Stimulated activated CD4-positive, alpha-beta T cell treated with anti-CD3 and anti-CD28 coated beads, Interleukin-1b, Interleukin-23, amount 100 ng/mL, for 48 hours (primary cell): ENCODE data around the gene MSI2.

ENCODE experiments used
- DNase-seq: peaks from one replicate; pipeline ENCODE4 v3.0.0-alpha.2; 2020

The MSI2 gene

DNA sequence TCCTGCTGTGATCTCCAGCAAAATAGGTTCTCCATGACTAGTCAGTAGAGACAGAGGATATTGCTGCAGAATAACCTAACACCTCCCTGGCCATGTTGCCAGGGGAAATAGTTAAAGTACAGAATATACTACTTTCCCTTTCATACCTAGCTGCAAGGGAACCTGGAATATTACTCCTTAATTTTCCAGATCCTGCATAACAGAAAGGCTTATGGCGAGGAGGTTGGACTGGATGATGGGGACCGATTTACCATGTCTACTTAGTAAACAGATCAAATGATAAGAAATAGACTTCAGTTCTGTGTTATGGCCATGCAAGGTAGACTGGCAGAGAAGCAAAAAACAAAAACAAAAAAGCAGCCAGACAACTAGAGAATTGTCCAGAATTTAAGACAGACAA lies 117.4 kb downstream of the MSI2 start:
- no peak for DNase-seq

GRCh38 chr17:57375040-57375769 lies 118.9 kb downstream of the MSI2 start:
- DNase-seq: no peak

DNA sequence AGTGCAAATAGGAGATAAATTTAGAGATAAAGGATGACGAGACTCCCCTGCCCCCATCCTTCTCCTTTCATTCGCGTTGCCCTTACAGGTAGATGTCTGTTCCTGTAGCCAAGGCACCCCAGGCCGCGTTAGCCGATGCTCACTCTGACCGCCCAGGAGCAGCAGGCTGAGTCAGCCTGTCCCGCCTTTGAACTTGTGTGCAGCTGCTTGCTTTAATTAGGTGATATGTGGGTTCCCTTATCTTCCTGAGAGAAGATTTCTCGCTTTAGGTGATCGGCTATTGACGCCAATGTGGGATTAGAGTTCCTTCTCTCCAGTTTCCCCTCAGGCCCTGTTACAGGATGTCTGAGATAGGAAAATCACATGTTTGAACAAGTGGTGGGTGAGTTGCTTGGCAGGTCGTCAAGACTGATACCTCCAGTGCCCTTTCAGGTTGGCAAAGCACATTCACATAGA lies 119.5 kb downstream of the MSI2 start:
- no peak for DNase-seq

GRCh38 chr17:57377094-57377493 lies 120.8 kb downstream of the MSI2 start:
- DNase-seq: no peak

GRCh38 chr17:57379237-57379894 lies 123.0 kb downstream of the MSI2 start:
- peak; percentile 29 for DNase-seq

GRCh38 chr17:57379895-57380434 lies 123.6 kb downstream of the MSI2 start:
- no peak for DNase-seq

GRCh38 chr17:57381498-57381897 lies 125.2 kb downstream of the MSI2 start:
- no peak for DNase-seq

- DNase-seq: no peak
These were observed 127.9 kb downstream of the MSI2 start for GRCh38 chr17:57384219-57384618.

DNA sequence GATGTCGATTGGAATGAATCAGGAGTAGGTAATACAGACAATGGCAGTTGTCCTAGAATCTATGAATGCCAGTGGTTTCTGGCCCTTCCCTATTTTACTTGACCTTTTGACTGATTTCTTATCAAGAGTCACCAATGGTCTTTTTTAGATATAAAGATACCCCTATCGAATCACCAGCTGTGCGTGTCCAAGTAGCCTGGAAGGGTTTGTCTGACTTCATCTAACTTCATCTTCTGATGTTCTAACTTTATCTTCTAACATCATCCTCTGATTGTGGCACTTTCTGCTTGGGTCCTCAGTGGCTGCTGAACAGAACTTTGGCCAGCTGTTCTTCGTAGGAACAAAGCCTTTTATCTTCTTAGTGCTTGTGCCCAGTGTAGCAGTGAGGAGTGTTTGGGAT lies 129.7 kb downstream of the MSI2 start:
- DNase-seq: no peak

- DNase-seq: no peak
These were observed 131.3 kb downstream of the MSI2 start for GRCh38 chr17:57387575-57387974.

DNA sequence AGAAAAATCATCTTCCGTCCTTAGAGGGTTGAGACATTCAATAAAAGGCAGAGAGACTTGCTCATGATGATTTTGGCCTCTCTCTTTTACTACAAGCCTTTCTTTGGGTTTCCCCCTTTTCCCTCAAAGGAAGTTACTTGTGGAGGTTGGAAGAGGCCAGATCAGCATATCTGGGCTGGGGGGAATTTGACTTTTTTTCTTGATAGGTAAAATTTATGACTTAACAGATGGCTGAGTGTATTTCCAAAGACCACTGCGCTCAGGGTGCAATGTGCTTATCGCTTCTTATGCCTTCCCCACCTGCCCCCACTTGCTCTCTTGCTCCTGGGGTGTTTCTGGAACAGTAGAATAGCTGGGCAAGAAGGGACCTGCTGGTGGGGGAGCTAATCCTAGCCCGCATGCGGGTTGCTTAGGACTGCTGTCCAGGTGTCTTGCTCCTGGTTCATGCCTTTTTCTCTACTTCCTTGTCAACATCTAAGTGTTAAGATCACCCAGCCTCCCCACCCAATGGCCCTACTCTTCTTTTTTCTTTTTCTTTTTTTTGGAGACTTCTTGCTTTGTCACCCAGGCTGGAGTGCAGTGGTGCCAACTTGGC lies 131.9 kb downstream of the MSI2 start:
- no peak for DNase-seq

DNA sequence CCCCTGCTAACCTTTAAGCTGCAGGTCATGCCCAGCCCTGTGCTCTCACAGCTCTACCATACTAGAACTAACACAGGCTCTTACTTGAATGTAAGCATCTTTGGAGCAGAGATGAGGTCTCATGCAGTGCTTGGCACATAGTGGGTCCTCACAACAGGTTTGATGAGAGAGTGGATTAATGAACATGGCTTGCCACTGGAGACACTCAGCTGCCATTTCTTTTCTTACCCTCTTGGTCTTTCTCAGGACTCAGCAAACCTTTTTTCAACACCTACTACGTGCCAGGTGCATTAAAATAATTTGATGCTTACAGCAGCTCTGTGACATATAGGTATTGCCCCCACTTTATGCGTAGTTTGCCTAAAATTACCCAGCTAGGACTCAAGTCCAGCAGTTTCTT lies 133.2 kb downstream of the MSI2 start:
- DNase-seq: no peak

- no peak for DNase-seq
These were observed 134.9 kb downstream of the MSI2 start for GRCh38 chr17:57391076-57391825.

- DNase-seq: no peak
These were observed 135.6 kb downstream of the MSI2 start for GRCh38 chr17:57391857-57392471.

- no peak for DNase-seq
These were observed 137.0 kb downstream of the MSI2 start for GRCh38 chr17:57393368-57393767.

GRCh38 chr17:57394375-57394774 lies 138.1 kb downstream of the MSI2 start:
- no peak for DNase-seq

GRCh38 chr17:57395721-57396321 lies 139.5 kb downstream of the MSI2 start:
- DNase-seq: no peak

DNA sequence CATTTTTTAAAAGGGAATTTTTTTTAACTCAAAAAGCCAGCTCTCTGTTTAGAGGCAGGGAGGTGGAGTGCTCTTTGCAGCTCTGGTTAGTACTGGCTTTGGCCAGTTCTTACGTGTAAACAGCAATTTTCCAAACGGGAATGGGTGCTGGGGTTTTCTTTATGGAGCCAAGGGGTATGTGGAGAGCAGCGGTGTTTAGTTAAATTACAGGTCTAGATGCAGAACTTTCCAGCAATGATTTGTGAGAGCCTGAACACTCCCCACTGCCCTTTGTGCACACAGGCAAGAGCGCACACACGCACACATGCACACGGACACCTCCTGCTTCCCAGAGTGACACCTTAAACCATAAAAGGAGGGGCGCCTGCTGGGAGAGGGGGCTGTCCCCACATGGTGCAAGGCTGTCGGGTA lies 140.2 kb downstream of the MSI2 start:
- no peak for DNase-seq

DNA sequence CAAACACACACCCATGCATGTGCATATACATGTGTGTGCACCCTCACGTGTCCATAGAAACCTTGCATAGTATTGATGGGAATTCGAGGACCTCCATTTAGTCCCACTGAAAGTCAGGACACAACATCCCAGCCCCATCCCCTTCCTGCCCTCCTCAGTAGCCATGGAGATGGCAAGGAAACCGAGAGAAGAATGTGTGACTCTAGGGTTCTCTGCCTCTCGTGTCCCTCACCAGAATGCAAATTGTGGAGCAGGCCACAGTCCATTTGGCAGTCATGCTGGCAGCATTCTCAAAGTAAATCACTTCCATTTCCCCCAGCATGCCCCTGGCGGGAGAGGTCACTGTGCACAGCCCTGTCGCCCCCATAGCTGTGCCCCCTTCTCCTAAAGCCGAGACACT lies 141.1 kb downstream of the MSI2 start:
- DNase-seq: no peak

- DNase-seq: no peak
These were observed 143.4 kb downstream of the MSI2 start for GRCh38 chr17:57399690-57400089.

DNA sequence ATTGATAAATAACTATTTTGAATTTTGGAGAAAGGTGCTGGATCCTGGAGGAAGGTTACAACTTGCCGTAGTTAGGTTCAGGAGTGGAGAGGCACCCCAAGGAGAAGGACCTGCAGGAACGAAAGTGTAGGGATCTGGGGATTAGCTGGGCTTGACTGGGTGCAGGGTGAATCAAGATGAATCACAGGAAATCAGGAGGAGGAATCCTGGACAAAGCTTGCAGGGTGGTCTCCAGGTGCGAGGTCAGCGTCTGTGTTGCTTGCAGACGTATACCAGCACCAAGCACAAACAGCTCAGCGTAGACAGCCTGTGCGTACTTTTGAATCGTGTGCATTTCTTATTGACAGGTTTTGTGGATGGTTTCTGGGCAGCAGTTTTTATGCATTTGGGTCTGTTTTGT lies 144.3 kb downstream of the MSI2 start:
- no peak for DNase-seq
